HepG2 (cell line): ENCODE measurements around the gene DAD1. TPM values are rescaled to one million over a fixed set of nuclear protein-coding genes. Genes with fewer than 3 reads are reported as not detected.
A peak's percentile ranks its signal among the peaks of the same experiment; 100 is the strongest.

Experiments
- ARID5B ChIP-seq: IDR thresholded peaks from 2 replicates; pipeline ENCODE4 v1.4.0; 2020; ENCODE audit warnings: mild to moderate bottlenecking, missing genetic modification reagents
- CSRNP1 ChIP-seq: sonication (generic); formaldehyde crosslinking; IDR thresholded peaks from 2 replicates; pipeline ENCODE4 v1.8.1; 2023; ENCODE audit warnings: mild to moderate bottlenecking, missing genetic modification reagents
- FOXJ3 ChIP-seq: sonication (generic); formaldehyde crosslinking; IDR thresholded peaks from 2 replicates; pipeline ENCODE4 v1.4.0; 2020; ENCODE audit warnings: missing genetic modification reagents, mild to moderate bottlenecking, borderline replicate concordance
- HHEX ChIP-seq: IDR thresholded peaks from 2 replicates; pipeline ENCODE4 v1.6.1; 2016; ENCODE audit warnings: control low read depth
- HINFP ChIP-seq: sonication (generic); formaldehyde crosslinking; IDR thresholded peaks from 2 replicates; pipeline ENCODE4 v1.4.0; 2020; ENCODE audit warnings: low read depth, mild to moderate bottlenecking, missing genetic modification reagents
- HNF4A ChIP-seq: sonication (generic); formaldehyde crosslinking; IDR thresholded peaks from 2 replicates; pipeline ENCODE4 v1.4.0; 2020; ENCODE audit warnings: missing genetic modification reagents
- KDM5A ChIP-seq: fragments of 200-600 bp; sonication (generic); IDR thresholded peaks from 2 replicates; pipeline ENCODE4 v1.7.0; 2018; ENCODE audit warnings: antibody characterized with exemption, mild to moderate bottlenecking, low read length, borderline replicate concordance
- MTERF4 ChIP-seq: sonication (generic); formaldehyde crosslinking; IDR thresholded peaks from 2 replicates; pipeline ENCODE4 v1.8.0; 2023; ENCODE audit warnings: mild to moderate bottlenecking, missing genetic modification reagents
- NCOA5 ChIP-seq: sonication (generic); formaldehyde crosslinking; IDR thresholded peaks from 2 replicates; pipeline ENCODE4 v1.4.0; 2020; ENCODE audit warnings: missing genetic modification reagents
- NFIB ChIP-seq: sonication (generic); formaldehyde crosslinking; IDR thresholded peaks from 2 replicates; pipeline ENCODE4 v1.9.0; 2021; ENCODE audit warnings: missing genetic modification reagents, mild to moderate bottlenecking, borderline replicate concordance
- PHF8 ChIP-seq: sonication (generic); formaldehyde crosslinking; IDR thresholded peaks from 2 replicates; pipeline ENCODE4 v1.5.0; 2020; ENCODE audit warnings: missing genetic modification reagents
- RNF2 ChIP-seq: fragments of 450-650 bp; conservative IDR thresholded peaks from 2 replicates; pipeline ENCODE4 v1.6.1; 2016; ENCODE audit warnings: low read depth
- SALL1 ChIP-seq: sonication (generic); formaldehyde crosslinking; IDR thresholded peaks from 2 replicates; pipeline ENCODE4 v1.8.0; 2022; ENCODE audit warnings: mild to moderate bottlenecking, missing genetic modification reagents
- SMAD1 ChIP-seq: sonication (generic); formaldehyde crosslinking; IDR thresholded peaks from 2 replicates; pipeline ENCODE4 v1.4.0; 2020; ENCODE audit warnings: missing genetic modification reagents, low read depth, mild to moderate bottlenecking, borderline replicate concordance
- SP4 ChIP-seq: sonication (generic); formaldehyde crosslinking; IDR thresholded peaks from 2 replicates; pipeline ENCODE4 v1.8.1; 2023; ENCODE audit warnings: mild to moderate bottlenecking, missing genetic modification reagents
- SRY ChIP-seq: sonication (generic); formaldehyde crosslinking; IDR thresholded peaks from 2 replicates; pipeline ENCODE4 v1.8.0; 2022; ENCODE audit warnings: mild to moderate bottlenecking, missing genetic modification reagents
- ZNF136 ChIP-seq: sonication (generic); formaldehyde crosslinking; IDR thresholded peaks from 2 replicates; pipeline ENCODE4 v1.8.1; 2022; ENCODE audit warnings: low read depth, mild to moderate bottlenecking, moderate library complexity, missing genetic modification reagents
- ZNF143 ChIP-seq: sonication (generic); formaldehyde crosslinking; IDR thresholded peaks from 2 replicates; pipeline ENCODE4 v1.4.0; 2020; ENCODE audit warnings: missing genetic modification reagents
- ZNF230 ChIP-seq: sonication (generic); formaldehyde crosslinking; IDR thresholded peaks from 2 replicates; pipeline ENCODE4 v1.4.0; 2020; ENCODE audit warnings: mild to moderate bottlenecking, missing genetic modification reagents
- ZNF256 ChIP-seq: sonication (generic); formaldehyde crosslinking; conservative IDR thresholded peaks from 2 replicates; pipeline ENCODE4 v1.4.0; 2020; ENCODE audit warnings: missing genetic modification reagents
- ZNF335 ChIP-seq: sonication (generic); formaldehyde crosslinking; IDR thresholded peaks from 2 replicates; pipeline ENCODE4 v1.4.0; 2020; ENCODE audit warnings: missing genetic modification reagents
- ZNF724P ChIP-seq: sonication (generic); formaldehyde crosslinking; IDR thresholded peaks from 2 replicates; pipeline ENCODE4 v1.8.0; 2022; ENCODE audit warnings: missing genetic modification reagents, borderline replicate concordance
- ZSCAN21 ChIP-seq: sonication (generic); formaldehyde crosslinking; IDR thresholded peaks from 2 replicates; pipeline ENCODE4 v1.8.0; 2022; ENCODE audit warnings: mild to moderate bottlenecking, missing genetic modification reagents, moderate library complexity, borderline replicate concordance
- polyA plus RNA-seq, 8 experiments: library from polyadenylated mRNA; depleted of rRNA in 3 of 8; stranded (reverse) in 7 of 8; unstranded in 1 of 8; fragments of >200 nt; fragmentation: Illumina TruSeq in 4 of 8; extraction: Trizol in 4 of 8; gene quantifications; 2 replicates each; pipeline versions ENCODE4 v1.2.1 to v1.2.3, GENCODE V29; 2011 to 2016; ENCODE audit warnings: low read depth in 4 of 8, missing spikeins in 1 of 8, mixed read lengths in 1 of 8; ENCODE audit not compliant: insufficient read depth in 1 of 8
- total RNA-seq, 5 experiments: library from RNA; depleted of rRNA; stranded (reverse); fragments of >200 nt; fragmentation: Illumina TruSeq; extraction: Trizol; gene quantifications; 2 replicates each; pipeline ENCODE4 v1.2.3, GENCODE V29; 2016; ENCODE audit warnings: low read depth in 1 of 5

The DAD1 gene
- total and polyA plus RNA-seq, 2 of the 13 experiments (the other 11 are each of a cell fraction or from before 2014, with no cell fraction given), result 558 to 626 TPM

- TF ChIP-seq ARID5B (CRISPR knock-in tag) (peak; percentile 76), HINFP (CRISPR knock-in tag) (no peak), NCOA5 (CRISPR knock-in tag) (no peak), ZSCAN21 (CRISPR knock-in tag) (no peak), KDM5A (peak; percentile 47; the same call in 1 of the 2 replicates), FOXJ3 (CRISPR knock-in tag) (peak; percentile 50; the same call in 1 of the 2 replicates), SP4 (CRISPR knock-in tag) (peak; percentile 63), ZNF256 (CRISPR knock-in tag) (peak; percentile 54; the same call in 1 of the 2 replicates), HHEX (CRISPR knock-in tag) (no peak), NFIB (no peak), CSRNP1 (0 out of 2 replicates have a peak, but pooled peaks have one; percentile 6), HNF4A (0 out of 2 replicates have a peak, but pooled peaks have one; percentile 10), SALL1 (CRISPR knock-in tag) (0 out of 2 replicates have a peak, but pooled peaks have one; percentile 62), ZNF136 (0 out of 2 replicates have a peak, but pooled peaks have one; percentile 78), MTERF4 (CRISPR knock-in tag) (peak; percentile 91), SMAD1 (CRISPR knock-in tag) (peak; percentile 49; the same call in 1 of the 2 replicates), ZNF724P (CRISPR knock-in tag) (peak; percentile 63; the same call in 1 of the 2 replicates), PHF8 (CRISPR knock-in tag) (peak; percentile 63), SRY (CRISPR knock-in tag) (peak; percentile 63; the same call in 1 of the 2 replicates), ZNF143 (CRISPR knock-in tag) (no peak), RNF2 (peak; percentile 87), ZNF335 (CRISPR knock-in tag) (peak; percentile 27; the same call in 1 of the 2 replicates), ZNF230 (CRISPR knock-in tag) (peak; percentile 54; the same call in 1 of the 2 replicates)
These were observed 31.9 kb downstream of the DAD1 start (continued) for GRCh38 chr14:22556990-22557623.
